SK-N-SH (cell line): ENCODE results near the gene EP400.

Source experiments
- CHD2 ChIP-seq: fragments of 150-350 bp; IDR thresholded peaks from 2 replicates; pipeline ENCODE4 v1.6.1; 2018; ENCODE audit warnings: low read length; ENCODE audit not compliant: partially characterized antibody
- CTCF ChIP-seq: fragments of 200-600 bp; sonication (generic); IDR thresholded peaks from 2 replicates; pipeline ENCODE4 v1.6.1; 2017; ENCODE audit warnings: antibody characterized with exemption, mild to moderate bottlenecking, moderate library complexity
- EZH2phosphoT487 ChIP-seq: fragments of 200-600 bp; sonication (generic); IDR thresholded peaks from 2 replicates; pipeline ENCODE4 v1.6.1; 2017; ENCODE audit warnings: low read depth, mixed run types, mild to moderate bottlenecking, antibody characterized with exemption, moderate library complexity, borderline replicate concordance
- GABPA ChIP-seq: IDR thresholded peaks from 2 replicates; pipeline ENCODE4 v1.4.0; 2012; ENCODE audit warnings: low read depth, mild to moderate bottlenecking
- GATA2 ChIP-seq: sonication (generic); formaldehyde crosslinking; IDR thresholded peaks from 2 replicates; pipeline ENCODE4 v1.5.0; 2020; ENCODE audit warnings: mild to moderate bottlenecking, missing genetic modification reagents
- JUND ChIP-seq: IDR thresholded peaks from 2 replicates; pipeline ENCODE4 v1.4.0; 2012
- POLR2AphosphoS5 ChIP-seq: IDR thresholded peaks from 2 replicates; pipeline ENCODE4 v1.6.1; 2012; ENCODE audit warnings: low read depth, low read length
- RFX5 ChIP-seq: IDR thresholded peaks from 2 replicates; pipeline ENCODE4 v1.6.1; 2012; ENCODE audit warnings: mild to moderate bottlenecking, improper control_type of control experiment, low read length
- TAF1 ChIP-seq: IDR thresholded peaks from 2 replicates; pipeline ENCODE4 v1.6.1; 2012; ENCODE audit warnings: low read depth, mild to moderate bottlenecking, low read length, moderate library complexity, borderline replicate concordance

GRCh38 chr12:131927110-131928079, 22.3 kb upstream of the EP400 start:
- TF ChIP-seq CTCF = no peak
- no peak for TF ChIP-seq TAF1
- no peak for TF ChIP-seq POLR2AphosphoS5
- TF ChIP-seq GATA2 (CRISPR knock-in tag) = no peak
- TF ChIP-seq RFX5 = no peak
- TF ChIP-seq CHD2 = no peak
- TF ChIP-seq EZH2phosphoT487 = no peak
- TF ChIP-seq GABPA = no peak
- no peak for TF ChIP-seq JUND
